Stimulated activated CD8-positive, alpha-beta memory T cell treated with anti-CD3 and anti-CD28 coated beads, Interleukin-15, amount 100 ng/mL, for 4 hours (primary cell): Measurements from ENCODE around the gene NFATC4.

Source experiments
- DNase-seq, 2 donors: peaks; one replicate each; pipeline ENCODE4 v3.0.0-alpha.2; 2020; ENCODE audit warnings: low read depth in 2 of 2

NFATC4 gene

GRCh38 chr14:24428628-24429394 is 60.8 kb downstream of the NFATC4 start:
- DNase-seq: no peak
